ENCODE measurements around the gene ZFP1.

GRCh38 chr16:75209944-75210343 lies 61.6 kb downstream of the ZFP1 start:
- no peak for TF ChIP-seq CTCF (IDR thresholded peaks at IDR 0.05; ENCODE audit: borderline replicate concordance, extremely low read depth, low read length, poor library complexity, severe bottlenecking)
- TF ChIP-seq EZH2 (IDR thresholded peaks at IDR 0.05; ENCODE audit: borderline replicate concordance, low read depth, low read length, severe bottlenecking) = no peak
